ENCODE results near the gene MRGPRX3.

Gene MRGPRX3

GRCh38 chr11:18171377-18172000 lies 39.1 kb downstream of the MRGPRX3 start:
- Histone ChIP-seq H3K27ac (no peak overlapping the region), H3K27me3 (peaks cover 47% of the 10 kb centered on the region), H3K36me3 (no peaks in the 10 kb centered on the region), H3K4me3 (ENCODE audit: low read depth in 1 of 2, low read length in 1 of 2) (no peak overlapping the region), H3K9me3 (no peaks in the 10 kb centered on the region), H3K4me1 (ENCODE audit: control insufficient read depth in 1 of 2, insufficient read depth in 1 of 2, low read depth in 1 of 2, low read length in 1 of 2) (no peaks in the 10 kb centered on the region)
- no peak for TF ChIP-seq CTCF (IDR thresholded peaks at IDR 0.05)

GRCh38 chr11:18172666-18173065 lies 40.3 kb downstream of the MRGPRX3 start, which contains the start of gene MRGPRX4:
Gene MRGPRX4, plus strand, starts transcription at chr11:18172837. Its CDS starts 420 bp downstream, at chr11:18173257.
- no peak within 1 kb of the TSS for H3K27ac ChIP-seq
- no peaks in the 10 kb centered on the region for H3K36me3 ChIP-seq
- peaks cover 59% of the 10 kb centered on the region for H3K27me3 ChIP-seq
- TF ChIP-seq CTCF (IDR thresholded peaks at IDR 0.05), result no peak
- H3K9me3 ChIP-seq, result no peaks in the 10 kb centered on the region
- H3K4me3 ChIP-seq (ENCODE audit: low read depth in 1 of 2, low read length in 1 of 2), result no peak within 1 kb of the TSS
- H3K4me1 ChIP-seq (ENCODE audit: control insufficient read depth in 1 of 2, insufficient read depth in 1 of 2, low read depth in 1 of 2, low read length in 1 of 2), result no peaks in the 10 kb centered on the region

- no peak overlapping the region for H3K27ac ChIP-seq
- H3K4me1 ChIP-seq (ENCODE audit: control insufficient read depth in 1 of 2, insufficient read depth in 1 of 2, low read depth in 1 of 2, low read length in 1 of 2), result no peaks in the 10 kb centered on the region
- no peak overlapping the region for H3K4me3 ChIP-seq (ENCODE audit: low read depth in 1 of 2, low read length in 1 of 2)
- no peaks in the 10 kb centered on the region for H3K36me3 ChIP-seq
- no peak for TF ChIP-seq CTCF (IDR thresholded peaks at IDR 0.05)
- no peaks in the 10 kb centered on the region for H3K9me3 ChIP-seq
- H3K27me3 ChIP-seq, result peaks cover 61% of the 10 kb centered on the region
These were observed 41.0 kb downstream of the MRGPRX3 start for GRCh38 chr11:18173225-18173866.
